Muscle of leg (tissue), 11 donors: ENCODE results near the gene MAP3K7. TPM values are rescaled to one million over a fixed set of nuclear protein-coding genes. Genes with fewer than 3 reads are reported as not detected.

Experiments used
- DNase-seq: peaks from one replicate; pipeline ENCODE4 v3.0.0; 2013
- H3K27ac ChIP-seq: one replicate; pipeline ENCODE4 v1.5.1; 2013; ENCODE audit warnings: mild to moderate bottlenecking, low read length, control low read depth
- H3K27me3 ChIP-seq: one replicate; pipeline ENCODE4 v1.6.1; 2013; ENCODE audit warnings: low read length; ENCODE audit not compliant: control insufficient read depth, insufficient read depth
- H3K36me3 ChIP-seq: one replicate; pipeline ENCODE4 v1.6.1; 2013; ENCODE audit warnings: low read length; ENCODE audit not compliant: control insufficient read depth, insufficient read depth
- H3K4me1 ChIP-seq: one replicate; pipeline ENCODE4 v1.6.1; 2013; ENCODE audit warnings: low read length; ENCODE audit not compliant: control insufficient read depth, insufficient read depth
- H3K4me3 ChIP-seq: one replicate; pipeline ENCODE4 v1.5.1; 2013; ENCODE audit warnings: low read length, control low read depth
- H3K9me3 ChIP-seq: replicated peaks from 2 replicates; pipeline ENCODE4 v1.6.1; 2013; ENCODE audit warnings: low read depth, low read length; ENCODE audit not compliant: control insufficient read depth
- WGBS: methylation state at CpG from one replicate; pipeline ENCODE4 v1.1.5; 2013; ENCODE audit warnings: missing lambda C conversion rate; ENCODE audit not compliant: insufficient coverage; 5-methylcytosine and 5-hydroxymethylcytosine counted together
- polyA plus RNA-seq, 8 donors: library from polyadenylated mRNA; unstranded; fragments of 120-200 nt; gene quantifications; one replicate each; pipeline versions ENCODE4 v1.2.1 to v1.2.3, GENCODE V29; 2013; ENCODE audit warnings: inconsistent platforms in 1 of 8, low replicate concordance in 1 of 8; ENCODE audit not compliant: insufficient read length in 8 of 8, insufficient read depth in 1 of 8
- total RNA-seq: library from RNA; stranded (reverse); fragments of 120-200 nt; gene quantifications from one replicate; pipeline ENCODE4 v1.2.4, GENCODE V29; 2013

MAP3K7 gene
- total and polyA plus RNA-seq, 9 donors, result 27.0 to 41.9 (median 36.0) TPM

DNA sequence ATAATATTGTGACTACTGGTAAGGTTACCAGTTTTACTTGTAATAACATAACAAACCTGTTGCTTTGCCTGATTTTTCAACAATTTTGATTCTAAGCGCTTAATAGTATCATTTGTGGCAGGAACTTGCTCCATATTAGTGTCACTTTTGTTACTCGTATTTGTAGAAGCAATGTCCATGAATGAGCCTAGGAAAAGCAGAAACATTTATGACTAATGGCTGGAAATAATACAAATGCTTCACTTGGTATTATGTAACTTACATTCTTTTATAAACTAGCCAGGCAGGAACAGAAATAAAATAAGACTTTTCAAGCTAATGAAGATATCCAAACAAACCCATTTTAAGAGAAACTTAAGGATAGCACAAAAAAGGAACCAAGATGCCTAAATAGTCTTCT is 38.9 kb downstream of the MAP3K7 start:
- no peaks in the 10 kb centered on the region for H3K9me3 ChIP-seq
- WGBS, result no CpG with 5 or more reads among the region's 2 CpGs
- no peaks in the 10 kb centered on the region for H3K4me1 ChIP-seq
- no peak overlapping the region for H3K4me3 ChIP-seq
- H3K27ac ChIP-seq, result no peak overlapping the region
- H3K36me3 ChIP-seq, result peaks cover 21% of the 10 kb centered on the region
- no peak for DNase-seq
- no peaks in the 10 kb centered on the region for H3K27me3 ChIP-seq

DNA sequence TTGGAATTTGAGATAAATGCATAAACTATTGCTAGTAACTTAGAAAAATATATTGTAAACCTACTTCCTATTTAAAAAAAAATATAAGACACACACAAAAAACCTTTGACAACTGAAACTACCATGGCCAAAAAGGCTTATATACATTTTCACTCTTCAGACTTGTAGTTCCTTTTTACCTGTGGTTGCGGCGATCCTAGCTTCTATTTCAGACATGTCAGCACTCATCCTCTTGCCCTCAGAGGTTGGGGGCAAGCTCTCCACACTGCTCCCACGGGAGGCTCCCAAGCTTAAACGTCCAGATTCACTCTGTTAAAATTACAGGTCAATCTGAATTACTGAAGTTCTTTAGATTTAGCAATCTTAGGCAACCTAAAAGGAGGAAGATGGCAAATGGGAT is 39.8 kb downstream of the MAP3K7 start:
- Histone ChIP-seq H3K9me3 (no peaks in the 10 kb centered on the region), H3K36me3 (peaks cover 20% of the 10 kb centered on the region)

DNA sequence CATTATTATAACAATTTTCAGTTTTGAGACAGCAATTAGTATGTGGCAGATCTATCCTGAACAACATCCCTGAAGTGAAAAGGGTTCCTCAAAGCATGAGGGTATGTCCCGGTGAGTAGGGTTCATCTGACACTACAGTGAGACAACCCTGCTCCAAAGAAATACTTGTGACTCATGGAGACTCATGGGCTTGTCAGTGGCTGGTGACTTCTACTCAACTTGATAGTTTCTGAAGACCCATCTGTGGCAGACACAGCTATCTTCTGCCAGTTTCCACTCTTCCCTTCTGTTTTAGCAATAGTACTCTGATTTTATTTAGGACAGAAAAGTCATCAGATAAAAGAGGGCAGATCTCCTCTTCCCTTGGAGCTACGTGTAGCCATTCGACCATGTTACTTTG is 41.4 kb downstream of the MAP3K7 start:
- Histone ChIP-seq H3K36me3 (peaks cover 20% of the 10 kb centered on the region), H3K9me3 (no peaks in the 10 kb centered on the region), H3K27me3 (no peaks in the 10 kb centered on the region), H3K4me1 (no peaks in the 10 kb centered on the region), H3K27ac (no peak overlapping the region), H3K4me3 (no peak overlapping the region)
- no peak for DNase-seq
- no CpG with 5 or more reads among the region's 3 CpGs for WGBS

More for the DNA sequence above, 39.8 kb downstream of the MAP3K7 start:
- Histone ChIP-seq H3K4me1 (no peaks in the 10 kb centered on the region), H3K4me3 (no peak overlapping the region), H3K27me3 (no peaks in the 10 kb centered on the region), H3K27ac (no peak overlapping the region)
- 97% methylated on average over 3 of the region's 4 CpGs for WGBS
- DNase-seq, result no peak

DNA sequence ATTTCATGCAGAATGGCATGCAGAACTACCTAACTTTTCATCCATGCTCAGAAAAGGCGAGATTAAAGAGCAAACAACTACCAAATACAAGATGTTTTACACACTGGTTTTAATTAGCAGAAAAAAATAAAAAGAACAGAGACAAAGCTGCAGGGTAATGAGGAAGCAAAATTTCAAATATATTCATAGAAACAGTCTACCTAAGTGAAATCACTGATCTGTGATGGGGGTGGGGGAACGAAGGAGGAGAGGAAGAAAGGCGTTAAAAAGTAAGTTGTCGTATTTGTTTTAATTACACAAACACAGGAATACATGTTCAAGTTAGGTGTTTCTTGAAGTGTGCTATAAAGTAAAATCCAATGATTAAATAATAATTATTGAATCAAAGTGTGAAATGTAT is 42.1 kb downstream of the MAP3K7 start:
- no peak for DNase-seq
- Histone ChIP-seq H3K27me3 (no peaks in the 10 kb centered on the region), H3K4me1 (no peaks in the 10 kb centered on the region), H3K9me3 (no peaks in the 10 kb centered on the region), H3K36me3 (peaks cover 20% of the 10 kb centered on the region), H3K4me3 (no peak overlapping the region), H3K27ac (no peak overlapping the region)
- WGBS, result no CpG with 5 or more reads among the region's 4 CpGs

DNA sequence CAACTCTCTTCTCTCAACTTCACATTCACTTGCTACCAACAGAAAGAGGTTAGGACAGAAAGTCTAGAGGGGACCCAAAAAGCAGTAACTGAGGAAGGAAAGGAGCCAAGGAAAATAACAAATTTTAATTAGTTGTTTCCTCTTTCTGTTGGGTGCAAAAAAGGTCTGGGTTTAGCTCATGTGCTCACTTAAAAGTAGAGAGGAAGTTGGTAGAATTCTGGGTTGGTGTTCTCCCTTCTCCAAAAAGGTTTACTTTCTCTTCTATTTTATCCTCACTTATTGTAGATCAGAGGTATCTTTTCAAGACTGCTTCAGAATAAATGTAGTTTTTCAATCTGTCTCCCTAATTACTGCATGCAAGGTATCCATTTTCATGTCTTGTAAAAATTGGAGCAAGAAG is 42.8 kb downstream of the MAP3K7 start:
- Histone ChIP-seq H3K27ac (no peak overlapping the region), H3K4me3 (no peak overlapping the region), H3K4me1 (no peaks in the 10 kb centered on the region), H3K27me3 (no peaks in the 10 kb centered on the region), H3K36me3 (peaks cover 15% of the 10 kb centered on the region), H3K9me3 (no peaks in the 10 kb centered on the region)
- no peak for DNase-seq

DNA sequence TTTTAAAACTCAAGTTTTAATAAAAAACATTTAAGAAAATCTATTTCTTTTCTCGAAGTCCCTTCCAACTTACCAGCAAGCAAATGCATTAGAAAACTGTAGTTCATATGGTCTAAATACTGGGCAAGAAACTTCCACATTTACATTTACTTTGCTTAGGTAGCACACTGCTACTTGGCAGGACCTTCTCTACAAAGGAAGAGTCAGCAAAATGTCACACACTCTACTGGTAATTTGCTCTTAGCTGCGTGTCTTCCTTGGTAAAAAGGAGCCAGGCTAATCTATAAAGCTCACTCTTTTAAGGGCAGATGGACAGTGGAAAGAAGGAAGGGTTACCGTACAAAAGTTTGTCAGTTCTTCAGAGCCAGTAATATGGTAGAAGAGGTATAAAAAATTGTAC is 45.7 kb downstream of the MAP3K7 start:
- 100% methylated on average over 1 of the region's 3 CpGs for WGBS
- Histone ChIP-seq H3K27ac (no peak overlapping the region), H3K4me3 (no peak overlapping the region), H3K27me3 (no peaks in the 10 kb centered on the region), H3K9me3 (no peaks in the 10 kb centered on the region), H3K4me1 (peaks cover 3% of the 10 kb centered on the region), H3K36me3 (peaks cover 12% of the 10 kb centered on the region)
- peak; percentile 10 for DNase-seq

DNA sequence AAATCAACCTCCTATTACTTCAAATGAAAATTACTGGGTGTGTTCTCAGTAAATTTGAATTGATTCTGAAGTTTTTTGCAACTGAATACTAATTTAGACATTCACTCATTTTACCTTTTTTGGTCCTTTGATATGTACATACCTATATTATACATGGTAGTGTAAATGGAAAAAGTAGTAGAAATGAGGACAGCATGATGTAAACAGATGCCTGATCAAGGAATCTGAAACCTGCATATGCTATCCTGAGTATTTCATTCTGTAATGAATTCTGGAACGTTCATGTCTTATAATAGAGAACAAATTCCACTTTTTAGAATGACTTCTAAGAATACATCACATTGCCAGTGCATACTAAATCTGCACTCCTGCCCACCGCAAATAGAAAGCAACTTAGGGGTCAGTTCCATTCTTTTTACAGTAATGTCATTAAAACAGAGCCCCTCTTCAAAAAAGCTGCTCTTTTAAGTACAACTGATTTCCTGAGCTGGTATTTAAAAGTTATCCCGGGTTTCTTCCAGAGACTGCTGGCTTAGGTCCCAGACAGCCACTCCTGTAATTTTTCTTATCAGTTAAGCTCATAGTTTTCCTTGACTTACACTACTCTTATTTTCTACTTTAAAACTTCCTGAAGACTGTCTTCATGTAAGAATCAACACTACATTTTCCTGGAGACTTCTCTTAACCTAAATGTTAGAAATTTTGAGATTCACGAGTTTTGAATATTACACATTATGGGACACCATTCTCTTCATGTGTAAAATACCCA is 48.4 kb downstream of the MAP3K7 start:
- H3K9me3 ChIP-seq, result no peaks in the 10 kb centered on the region
- H3K36me3 ChIP-seq, result peaks cover 5% of the 10 kb centered on the region
- DNase-seq, result no peak
- peak overlapping the region; percentile 24 for H3K27ac ChIP-seq
- H3K27me3 ChIP-seq, result no peaks in the 10 kb centered on the region
- H3K4me3 ChIP-seq, result no peak overlapping the region
- H3K4me1 ChIP-seq, result peaks cover 3% of the 10 kb centered on the region
- 51% methylated on average over 2 of the region's 4 CpGs for WGBS

DNA sequence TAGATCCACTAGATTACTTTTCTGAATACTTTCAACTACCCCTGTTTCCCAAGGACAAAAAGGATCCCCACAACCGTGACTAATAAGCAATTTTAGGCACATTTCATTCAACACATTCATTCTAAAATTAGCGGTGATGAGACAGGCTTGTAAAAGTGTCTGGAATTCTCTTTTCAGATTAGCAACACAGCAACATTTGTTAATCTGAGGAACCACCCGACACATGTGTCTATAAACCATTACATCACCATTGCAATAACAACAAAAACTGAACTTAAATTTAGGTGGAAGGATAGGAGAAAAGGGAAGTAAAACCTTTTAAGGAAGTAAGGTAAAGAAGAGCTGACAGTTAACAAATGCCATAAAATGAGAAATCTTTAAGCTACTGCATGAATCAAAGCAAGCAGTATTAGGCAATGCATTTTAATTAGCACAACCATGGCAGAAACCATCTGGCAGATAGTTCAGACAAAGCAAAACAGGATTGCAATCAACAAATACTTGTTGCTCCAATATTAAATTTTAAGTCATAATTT is 49.1 kb downstream of the MAP3K7 start:
- Histone ChIP-seq H3K36me3 (peaks cover 10% of the 10 kb centered on the region), H3K4me1 (peaks cover 3% of the 10 kb centered on the region), H3K27ac (peak overlapping the region; percentile 35), H3K27me3 (no peaks in the 10 kb centered on the region), H3K9me3 (no peaks in the 10 kb centered on the region), H3K4me3 (no peak overlapping the region)
- DNase-seq, result peak; percentile 58
- WGBS, result no CpG with 5 or more reads among the region's 3 CpGs

DNA sequence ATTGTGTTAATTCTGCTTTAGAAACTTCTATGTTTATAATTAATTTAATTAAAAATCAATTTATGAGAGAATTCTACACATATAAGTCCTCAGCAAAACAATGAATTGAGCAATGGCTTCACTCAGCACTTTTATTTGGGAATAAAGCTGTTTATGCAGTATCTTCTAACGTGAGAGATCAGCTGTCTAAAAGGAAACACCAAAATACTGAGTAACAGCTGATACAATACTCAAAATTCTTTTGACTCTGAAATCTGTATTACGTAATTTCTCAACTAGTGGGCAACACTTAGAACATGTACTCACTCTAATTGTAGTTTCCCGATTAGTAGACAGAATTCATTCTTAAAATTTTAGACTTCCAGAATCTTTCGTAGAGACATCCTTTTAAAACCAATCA is 49.8 kb downstream of the MAP3K7 start:
- Histone ChIP-seq H3K27me3 (no peaks in the 10 kb centered on the region), H3K4me3 (no peak overlapping the region), H3K36me3 (peaks cover 10% of the 10 kb centered on the region), H3K4me1 (peaks cover 3% of the 10 kb centered on the region), H3K27ac (peak overlapping the region; percentile 35), H3K9me3 (no peaks in the 10 kb centered on the region)
- peak; percentile 28 for DNase-seq
- WGBS, result no CpG with 5 or more reads among the region's 4 CpGs

DNA sequence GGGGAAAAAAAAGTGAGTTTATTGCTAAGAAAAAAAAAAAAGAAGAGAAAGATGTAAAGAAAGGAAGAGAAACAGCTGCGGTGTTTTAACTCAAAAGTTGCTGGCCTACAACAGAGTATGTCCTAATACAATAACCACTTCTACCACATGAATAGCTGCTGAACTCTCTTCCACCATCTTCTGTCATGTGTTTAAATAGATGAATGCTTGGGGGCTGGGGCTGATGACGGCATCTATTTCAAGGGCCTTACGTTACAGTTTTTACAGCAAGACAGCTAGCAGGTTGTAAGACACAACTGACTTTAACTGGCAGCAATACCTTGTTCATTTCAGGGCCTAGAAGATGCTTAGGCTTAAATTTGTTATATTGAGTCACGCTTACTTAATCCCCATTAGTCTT is 50.4 kb downstream of the MAP3K7 start:
- H3K36me3 ChIP-seq, result peaks cover 10% of the 10 kb centered on the region
- DNase-seq, result peak; percentile 20
- no peaks in the 10 kb centered on the region for H3K27me3 ChIP-seq
- no peak overlapping the region for H3K4me3 ChIP-seq
- H3K4me1 ChIP-seq, result peaks cover 3% of the 10 kb centered on the region
- no peaks in the 10 kb centered on the region for H3K9me3 ChIP-seq
- H3K27ac ChIP-seq, result peak overlapping the region; percentile 4
- 92% methylated on average over 2 of the region's 4 CpGs for WGBS
